GM12878 (cell line): ENCODE results near the gene ERVK3-1. TPM values are rescaled to one million over a fixed set of nuclear protein-coding genes. Genes with fewer than 3 reads are reported as not detected.
A peak's percentile ranks its signal among the peaks of the same experiment; 100 is the strongest.

Experiments used
- ASH2L ChIP-seq: fragments of 300-600, 200-600 bp; sonication (generic); IDR thresholded peaks from 2 replicates; pipeline ENCODE4 v1.6.1; 2017; ENCODE audit warnings: low read depth, mild to moderate bottlenecking, borderline replicate concordance
- ATF7 ChIP-seq: fragments of 450-650 bp; IDR thresholded peaks from 2 replicates; pipeline ENCODE4 v1.6.1; 2016; ENCODE audit warnings: low read depth, mild to moderate bottlenecking
- BRCA1 ChIP-seq: IDR thresholded peaks from 2 replicates; pipeline ENCODE4 v1.6.1; 2011; ENCODE audit warnings: low read depth, low read length, improper control_type of control experiment
- CBX3 ChIP-seq: fragments of 200-600 bp; sonication (generic); IDR thresholded peaks from 2 replicates; pipeline ENCODE4 v1.6.1; 2016; ENCODE audit warnings: low read depth, borderline replicate concordance
- EZH2 ChIP-seq: IDR thresholded peaks from 2 replicates; pipeline ENCODE4 v1.6.1; 2012; ENCODE audit warnings: low read depth, mild to moderate bottlenecking, control low read depth, inconsistent platforms, low read length, borderline replicate concordance; ENCODE audit not compliant: control insufficient read depth
- HCFC1 ChIP-seq: fragments of 150-350 bp; IDR thresholded peaks from 2 replicates; pipeline ENCODE4 v1.6.1; 2014; ENCODE audit warnings: low read length
- HDAC2 ChIP-seq: fragments of 200-600 bp; sonication (generic); IDR thresholded peaks from 2 replicates; pipeline ENCODE4 v1.6.1; 2017
- MEF2B ChIP-seq: fragments of 450-650 bp; IDR thresholded peaks from 2 replicates; pipeline ENCODE4 v1.6.1; 2018; ENCODE audit warnings: mild to moderate bottlenecking, moderate library complexity; ENCODE audit not compliant: partially characterized antibody, poor library complexity, severe bottlenecking
- NR2C1 ChIP-seq: fragments of 450-650 bp; IDR thresholded peaks from 2 replicates; pipeline ENCODE4 v1.6.1; 2017; ENCODE audit warnings: antibody characterized with exemption, mild to moderate bottlenecking, moderate library complexity
- NR2F1 ChIP-seq: fragments of 450-650 bp; conservative IDR thresholded peaks from 2 replicates; pipeline ENCODE4 v1.6.1; 2017; ENCODE audit warnings: mild to moderate bottlenecking
- RCOR1 ChIP-seq: conservative IDR thresholded peaks from 2 replicates; pipeline ENCODE4 v1.6.1; 2012; ENCODE audit warnings: low read depth, low read length, improper control_type of control experiment
- RELA ChIP-seq: fragments of 450-650 bp; IDR thresholded peaks from 2 replicates; pipeline ENCODE4 v1.8.0; 2014; ENCODE audit warnings: borderline replicate concordance; ENCODE audit not compliant: partially characterized antibody
- SMAD5 ChIP-seq: IDR thresholded peaks from 2 replicates; pipeline ENCODE4 v1.6.1; 2016; ENCODE audit warnings: antibody characterized with exemption, low read depth
- SP1 ChIP-seq: IDR thresholded peaks from one replicate; pipeline ENCODE4 v1.6.1; 2011; ENCODE audit warnings: low read depth, low read length
- SUZ12 ChIP-seq: fragments of 200-600 bp; sonication (generic); IDR thresholded peaks from one replicate; pipeline ENCODE4 v1.6.1; 2018; ENCODE audit warnings: antibody characterized with exemption, mild to moderate bottlenecking; ENCODE audit not compliant: unreplicated experiment
- YBX1 ChIP-seq: fragments of 450-650 bp; IDR thresholded peaks from 2 replicates; pipeline ENCODE4 v1.6.1; 2016; ENCODE audit warnings: antibody characterized with exemption
- ZBTB33 ChIP-seq: fragments of 450-650 bp; IDR thresholded peaks from 2 replicates; pipeline ENCODE4 v1.6.1; 2017; ENCODE audit warnings: mild to moderate bottlenecking
- ZNF384 ChIP-seq: IDR thresholded peaks from 2 replicates; pipeline ENCODE4 v1.6.1; 2012; ENCODE audit warnings: low read depth, mild to moderate bottlenecking, low read length, improper control_type of control experiment, borderline replicate concordance
- polyA plus RNA-seq, 11 experiments: library from polyadenylated mRNA; depleted of rRNA in 4 of 11; unstranded in 6 of 11; stranded (reverse) in 5 of 11; fragments of >200 nt; fragmentation: Nextera tagmentation in 4 of 11; fragmentation: Illumina TruSeq in 1 of 11; extraction: Ambion mirVana in 4 of 11; extraction: Trizol in 1 of 11; gene quantifications; 1 replicate in 1 of 11; 2 replicates in 10 of 11; pipeline versions ENCODE4 v1.2.1 to v1.2.3, GENCODE V29; 2011 to 2016; ENCODE audit warnings: inconsistent platforms in 2 of 11, missing spikeins in 2 of 11, low read depth in 1 of 11
- total RNA-seq, 4 experiments: library from RNA; depleted of rRNA in 3 of 4; stranded (reverse); fragments of >200 nt in 3 of 4; fragmentation: Illumina TruSeq in 1 of 4; extraction: Trizol in 1 of 4; gene quantifications; 2 replicates each; pipeline versions ENCODE4 v1.2.1 to v1.2.3, GENCODE V29; 2013 to 2021
- TF ChIP-seq, protein P1 (sequence below): fragments of 450-650 bp; IDR thresholded peaks from 2 replicates; pipeline ENCODE4 v1.6.1; 2017; ENCODE audit warnings: mild to moderate bottlenecking, moderate library complexity
- TF ChIP-seq, protein P2 (sequence below): fragments of 450-650 bp; conservative IDR thresholded peaks from 2 replicates; pipeline ENCODE4 v1.6.1; 2017; ENCODE audit warnings: mild to moderate bottlenecking, moderate library complexity
- TF ChIP-seq, protein P3 (sequence below): fragments of 150-350 bp; IDR thresholded peaks from 2 replicates; pipeline ENCODE4 v1.6.1; 2016; ENCODE audit warnings: low read depth, low read length

Gene ERVK3-1
- total and polyA plus RNA-seq, 10 of the 15 experiments (the other 5 are each of a cell fraction or from before 2014, with no cell fraction given): 59.3 to 172 (median 95.8) TPM

DNA sequence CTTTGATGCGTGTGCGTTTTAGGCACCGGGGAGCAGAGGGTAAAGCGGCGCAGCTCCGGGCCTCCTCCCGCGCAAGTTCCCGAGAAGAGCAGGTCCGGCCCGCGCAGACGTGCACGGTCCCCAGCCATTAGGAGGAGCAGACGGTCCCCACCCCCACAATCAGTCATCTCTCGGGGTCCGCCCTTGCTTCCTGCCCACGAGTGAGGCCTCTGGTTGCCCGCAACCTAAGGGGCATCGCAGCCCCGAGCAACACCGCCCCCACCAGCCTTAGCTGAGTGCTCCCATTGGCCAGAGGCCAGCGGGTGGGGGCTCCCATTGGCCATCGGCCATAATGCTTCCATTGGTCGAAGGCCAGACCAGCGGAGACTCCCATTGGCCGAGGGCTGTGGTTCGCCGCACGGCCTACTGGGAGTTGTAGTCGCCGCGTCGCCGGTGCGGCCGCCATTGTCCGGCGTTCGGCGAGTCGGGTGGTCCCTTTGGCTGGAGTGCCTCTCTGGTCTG is 26.6 kb upstream of the ERVK3-1 start, which contains the start of gene ZNF8 (continued):
- TF ChIP-seq, protein P1, sequence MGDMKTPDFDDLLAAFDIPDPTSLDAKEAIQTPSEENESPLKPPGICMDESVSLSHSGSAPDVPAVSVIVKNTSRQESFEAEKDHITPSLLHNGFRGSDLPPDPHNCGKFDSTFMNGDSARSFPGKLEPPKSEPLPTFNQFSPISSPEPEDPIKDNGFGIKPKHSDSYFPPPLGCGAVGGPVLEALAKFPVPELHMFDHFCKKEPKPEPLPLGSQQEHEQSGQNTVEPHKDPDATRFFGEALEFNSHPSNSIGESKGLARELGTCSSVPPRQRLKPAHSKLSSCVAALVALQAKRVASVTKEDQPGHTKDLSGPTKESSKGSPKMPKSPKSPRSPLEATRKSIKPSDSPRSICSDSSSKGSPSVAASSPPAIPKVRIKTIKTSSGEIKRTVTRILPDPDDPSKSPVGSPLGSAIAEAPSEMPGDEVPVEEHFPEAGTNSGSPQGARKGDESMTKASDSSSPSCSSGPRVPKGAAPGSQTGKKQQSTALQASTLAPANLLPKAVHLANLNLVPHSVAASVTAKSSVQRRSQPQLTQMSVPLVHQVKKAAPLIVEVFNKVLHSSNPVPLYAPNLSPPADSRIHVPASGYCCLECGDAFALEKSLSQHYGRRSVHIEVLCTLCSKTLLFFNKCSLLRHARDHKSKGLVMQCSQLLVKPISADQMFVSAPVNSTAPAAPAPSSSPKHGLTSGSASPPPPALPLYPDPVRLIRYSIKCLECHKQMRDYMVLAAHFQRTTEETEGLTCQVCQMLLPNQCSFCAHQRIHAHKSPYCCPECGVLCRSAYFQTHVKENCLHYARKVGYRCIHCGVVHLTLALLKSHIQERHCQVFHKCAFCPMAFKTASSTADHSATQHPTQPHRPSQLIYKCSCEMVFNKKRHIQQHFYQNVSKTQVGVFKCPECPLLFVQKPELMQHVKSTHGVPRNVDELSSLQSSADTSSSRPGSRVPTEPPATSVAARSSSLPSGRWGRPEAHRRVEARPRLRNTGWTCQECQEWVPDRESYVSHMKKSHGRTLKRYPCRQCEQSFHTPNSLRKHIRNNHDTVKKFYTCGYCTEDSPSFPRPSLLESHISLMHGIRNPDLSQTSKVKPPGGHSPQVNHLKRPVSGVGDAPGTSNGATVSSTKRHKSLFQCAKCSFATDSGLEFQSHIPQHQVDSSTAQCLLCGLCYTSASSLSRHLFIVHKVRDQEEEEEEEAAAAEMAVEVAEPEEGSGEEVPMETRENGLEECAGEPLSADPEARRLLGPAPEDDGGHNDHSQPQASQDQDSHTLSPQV: no peak
- TF ChIP-seq NR2F1 (0 out of 2 replicates have a peak, but pooled peaks have one; percentile 27), SUZ12 (no peak), RELA (no peak), MEF2B (no peak), SP1 (peak; percentile 98), HDAC2 (no peak), ZBTB33 (no peak), ATF7 (peak; percentile 51), NR2C1 (peak; percentile 29; the same call in 1 of the 2 replicates), CBX3 (no peak), SMAD5 (no peak), YBX1 (no peak), ZNF384 (no peak), RCOR1 (peak; percentile 64; the same call in 1 of the 2 replicates), BRCA1 (no peak), ASH2L (no peak), EZH2 (no peak), HCFC1 (peak; percentile 88)
- TF ChIP-seq, protein P2, sequence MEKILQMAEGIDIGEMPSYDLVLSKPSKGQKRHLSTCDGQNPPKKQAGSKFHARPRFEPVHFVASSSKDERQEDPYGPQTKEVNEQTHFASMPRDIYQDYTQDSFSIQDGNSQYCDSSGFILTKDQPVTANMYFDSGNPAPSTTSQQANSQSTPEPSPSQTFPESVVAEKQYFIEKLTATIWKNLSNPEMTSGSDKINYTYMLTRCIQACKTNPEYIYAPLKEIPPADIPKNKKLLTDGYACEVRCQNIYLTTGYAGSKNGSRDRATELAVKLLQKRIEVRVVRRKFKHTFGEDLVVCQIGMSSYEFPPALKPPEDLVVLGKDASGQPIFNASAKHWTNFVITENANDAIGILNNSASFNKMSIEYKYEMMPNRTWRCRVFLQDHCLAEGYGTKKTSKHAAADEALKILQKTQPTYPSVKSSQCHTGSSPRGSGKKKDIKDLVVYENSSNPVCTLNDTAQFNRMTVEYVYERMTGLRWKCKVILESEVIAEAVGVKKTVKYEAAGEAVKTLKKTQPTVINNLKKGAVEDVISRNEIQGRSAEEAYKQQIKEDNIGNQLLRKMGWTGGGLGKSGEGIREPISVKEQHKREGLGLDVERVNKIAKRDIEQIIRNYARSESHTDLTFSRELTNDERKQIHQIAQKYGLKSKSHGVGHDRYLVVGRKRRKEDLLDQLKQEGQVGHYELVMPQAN: no peak
- TF ChIP-seq, protein P3, sequence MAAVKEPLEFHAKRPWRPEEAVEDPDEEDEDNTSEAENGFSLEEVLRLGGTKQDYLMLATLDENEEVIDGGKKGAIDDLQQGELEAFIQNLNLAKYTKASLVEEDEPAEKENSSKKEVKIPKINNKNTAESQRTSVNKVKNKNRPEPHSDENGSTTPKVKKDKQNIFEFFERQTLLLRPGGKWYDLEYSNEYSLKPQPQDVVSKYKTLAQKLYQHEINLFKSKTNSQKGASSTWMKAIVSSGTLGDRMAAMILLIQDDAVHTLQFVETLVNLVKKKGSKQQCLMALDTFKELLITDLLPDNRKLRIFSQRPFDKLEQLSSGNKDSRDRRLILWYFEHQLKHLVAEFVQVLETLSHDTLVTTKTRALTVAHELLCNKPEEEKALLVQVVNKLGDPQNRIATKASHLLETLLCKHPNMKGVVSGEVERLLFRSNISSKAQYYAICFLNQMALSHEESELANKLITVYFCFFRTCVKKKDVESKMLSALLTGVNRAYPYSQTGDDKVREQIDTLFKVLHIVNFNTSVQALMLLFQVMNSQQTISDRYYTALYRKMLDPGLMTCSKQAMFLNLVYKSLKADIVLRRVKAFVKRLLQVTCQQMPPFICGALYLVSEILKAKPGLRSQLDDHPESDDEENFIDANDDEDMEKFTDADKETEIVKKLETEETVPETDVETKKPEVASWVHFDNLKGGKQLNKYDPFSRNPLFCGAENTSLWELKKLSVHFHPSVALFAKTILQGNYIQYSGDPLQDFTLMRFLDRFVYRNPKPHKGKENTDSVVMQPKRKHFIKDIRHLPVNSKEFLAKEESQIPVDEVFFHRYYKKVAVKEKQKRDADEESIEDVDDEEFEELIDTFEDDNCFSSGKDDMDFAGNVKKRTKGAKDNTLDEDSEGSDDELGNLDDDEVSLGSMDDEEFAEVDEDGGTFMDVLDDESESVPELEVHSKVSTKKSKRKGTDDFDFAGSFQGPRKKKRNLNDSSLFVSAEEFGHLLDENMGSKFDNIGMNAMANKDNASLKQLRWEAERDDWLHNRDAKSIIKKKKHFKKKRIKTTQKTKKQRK: no peak
